Caki2 (cell line): ENCODE data around the gene GSTO2. TPM values are rescaled to one million over a fixed set of nuclear protein-coding genes. Genes with fewer than 3 reads are reported as not detected.
A peak's percentile ranks its signal among the peaks of the same experiment; 100 is the strongest.

Experiments
- DNase-seq: peaks from one replicate; pipeline ENCODE4 v3.0.0-alpha.2; 2015; ENCODE audit warnings: low read depth
- in situ Hi-C: cut with HindIII; loops from 2 replicates; pipeline ENCODE4 v1.10.0; 2016; ENCODE audit warnings: low sequenced_read_pairs, low pct_unique_long_range_greater_than_20kb, mixed read lengths
- total RNA-seq: library from RNA; depleted of rRNA; stranded (reverse); fragments of >200 nt; shearing (Covaris generic); gene quantifications from 2 replicates; pipeline ENCODE4 v1.2.3, GENCODE V29; 2014; ENCODE audit warnings: low replicate concordance

The GSTO2 gene
- total RNA-seq, 1 experiment from 2014 or later, result 15.1 TPM

- in situ Hi-C loops, result no loop called here
These were observed 48.8 kb downstream of the GSTO2 start for GRCh38 chr10:104317726-104318299.

GRCh38 chr10:104318326-104318725 is 49.3 kb downstream of the GSTO2 start:
- no peak for DNase-seq
- in situ Hi-C loops, result no loop called here

More at GRCh38 chr10:104317726-104318299, 48.8 kb downstream of the GSTO2 start:
- no peak for DNase-seq

GRCh38 chr10:104318810-104319741 is 50.1 kb downstream of the GSTO2 start:
- in situ Hi-C loops, result no loop called here
- no peak for DNase-seq

- DNase-seq, result no peak
- in situ Hi-C loops, result no loop called here
These were observed 52.2 kb downstream of the GSTO2 start for GRCh38 chr10:104321226-104321625.

GRCh38 chr10:104321725-104322415 is 52.9 kb downstream of the GSTO2 start:
- DNase-seq, result no peak
- in situ Hi-C loops, result no loop called here

GRCh38 chr10:104322416-104322782 is 53.4 kb downstream of the GSTO2 start:
- in situ Hi-C loops, result no loop called here
- no peak for DNase-seq

GRCh38 chr10:104323085-104323484 is 54.1 kb downstream of the GSTO2 start:
- in situ Hi-C loops, result no loop called here
- DNase-seq, result no peak

- no peak for DNase-seq
- in situ Hi-C loops, result no loop called here
These were observed 54.8 kb downstream of the GSTO2 start for GRCh38 chr10:104323760-104324201.

- no peak for DNase-seq
- in situ Hi-C loops, result no loop called here
These were observed 55.3 kb downstream of the GSTO2 start for GRCh38 chr10:104324221-104324686.

- no peak for DNase-seq
- in situ Hi-C loops, result no loop called here
These were observed 55.9 kb downstream of the GSTO2 start for GRCh38 chr10:104324931-104325330.

GRCh38 chr10:104325436-104326435 is 56.8 kb downstream of the GSTO2 start:
- DNase-seq, result no peak
- in situ Hi-C loops, result no loop called here

GRCh38 chr10:104326991-104327610 is 58.1 kb downstream of the GSTO2 start:
- in situ Hi-C loops, result no loop called here
- no peak for DNase-seq

- in situ Hi-C loops, result no loop called here
- DNase-seq, result peak; percentile 39
These were observed 59.0 kb downstream of the GSTO2 start for GRCh38 chr10:104327745-104328645.

GRCh38 chr10:104328646-104328895 is 59.6 kb downstream of the GSTO2 start:
- no peak for DNase-seq
- in situ Hi-C loops, result no loop called here

GRCh38 chr10:104328896-104329710 is 60.1 kb downstream of the GSTO2 start:
- peak; percentile 90 for DNase-seq
- in situ Hi-C loops, result no loop called here

- DNase-seq, result no peak
These were observed 60.8 kb downstream of the GSTO2 start for GRCh38 chr10:104329735-104330134.

More at GRCh38 chr10:104329735-104330134, 60.8 kb downstream of the GSTO2 start:
- in situ Hi-C loops, result no loop called here
